ENCODE measurements around the gene OCRL.

The OCRL gene

GRCh38 chrX:129638917-129639316 lies 98.9 kb downstream of the OCRL start:
- no peak for DNase-seq

- DNase-seq = no peak
Observed at GRCh38 chrX:129640737-129641136, 100.7 kb downstream of the OCRL start.

GRCh38 chrX:129641469-129641868 lies 101.4 kb downstream of the OCRL start:
- DNase-seq = no peak

DNA sequence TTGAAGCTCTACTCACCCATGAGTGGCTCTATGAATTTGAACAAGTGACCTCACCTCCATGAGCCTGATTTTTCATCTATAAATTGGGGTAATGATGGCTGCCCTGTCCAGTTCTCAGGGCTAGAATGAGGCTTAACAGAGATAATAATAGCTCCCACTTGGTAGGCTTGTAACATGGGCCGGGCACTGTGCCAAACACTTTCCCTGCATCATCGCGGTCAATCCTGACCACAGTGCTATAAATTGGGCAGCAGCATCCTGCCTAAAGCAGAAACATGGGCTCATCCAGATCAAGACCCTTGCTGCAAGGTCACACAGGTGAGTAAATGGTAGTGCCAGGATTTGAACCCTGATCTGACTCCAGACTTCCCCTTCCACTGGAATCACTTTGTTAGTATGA lies 101.9 kb downstream of the OCRL start:
- DNase-seq = no peak

Data from NCI-H524 (cell line).